Renal pelvis (tissue), 4 donors: ENCODE data around the gene SLC22A3. TPM values are rescaled to one million over a fixed set of nuclear protein-coding genes. Genes with fewer than 3 reads are reported as not detected.

Experiments
- DNase-seq: peaks from one replicate; pipeline ENCODE4 v3.0.0-alpha.2; 2013
- polyA plus RNA-seq, 3 donors: library from polyadenylated mRNA; unstranded; fragments of 120-200 nt; gene quantifications; one replicate each; pipeline ENCODE4 v1.2.1, GENCODE V29; 2013; ENCODE audit not compliant: insufficient read length in 3 of 3

Gene SLC22A3
- polyA plus RNA-seq, 3 donors = 3.9 to 7.2 (median 6.9) TPM

- DNase-seq = no peak
Observed at GRCh38 chr6:160331753-160332152, 16.4 kb upstream of the SLC22A3 start.

DNA sequence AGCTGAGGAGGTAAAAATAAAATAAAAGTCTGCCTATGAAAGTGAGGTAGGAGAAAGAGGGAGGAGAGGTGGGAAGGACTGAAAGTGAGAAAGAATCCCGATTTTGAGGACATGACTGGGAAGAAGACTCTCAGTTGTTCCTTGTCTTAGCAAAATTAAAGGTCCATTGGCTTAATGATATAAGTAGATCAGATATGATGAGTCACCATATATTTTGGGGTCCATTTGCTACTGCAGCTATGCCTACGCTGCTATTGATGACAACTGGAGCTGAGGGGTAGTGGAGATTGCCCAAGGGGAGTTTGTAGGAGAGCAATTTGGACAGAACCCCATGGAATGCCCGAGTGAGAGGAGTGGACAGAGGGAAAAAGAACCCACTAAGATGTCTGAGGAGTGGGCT is 15.1 kb upstream of the SLC22A3 start:
- DNase-seq = no peak

- DNase-seq = no peak
Observed at GRCh38 chr6:160333841-160334240, 14.3 kb upstream of the SLC22A3 start.

- DNase-seq = no peak
Observed at GRCh38 chr6:160336200-160336599, 12.0 kb upstream of the SLC22A3 start.

DNA sequence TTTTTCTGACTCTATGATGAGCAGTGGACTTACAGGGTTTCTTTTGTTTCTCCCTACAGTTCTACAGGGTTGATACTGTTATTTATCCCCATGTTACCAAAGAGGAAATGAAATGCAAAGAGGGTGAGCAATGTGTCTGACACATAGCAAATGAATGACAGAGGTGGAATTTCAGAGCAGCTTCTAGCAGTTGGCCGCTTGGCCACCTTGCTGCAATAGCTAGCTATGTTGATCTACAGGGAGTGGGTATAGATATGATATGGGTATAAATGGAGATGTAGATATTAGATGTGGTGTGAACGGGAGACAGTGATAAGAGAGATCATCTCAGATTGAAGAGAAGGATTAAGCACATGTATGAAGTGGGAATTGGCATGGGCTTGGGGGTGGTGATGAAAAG is 10.9 kb upstream of the SLC22A3 start:
- no peak for DNase-seq

GRCh38 chr6:160337991-160338390 is 10.2 kb upstream of the SLC22A3 start:
- DNase-seq = no peak

DNA sequence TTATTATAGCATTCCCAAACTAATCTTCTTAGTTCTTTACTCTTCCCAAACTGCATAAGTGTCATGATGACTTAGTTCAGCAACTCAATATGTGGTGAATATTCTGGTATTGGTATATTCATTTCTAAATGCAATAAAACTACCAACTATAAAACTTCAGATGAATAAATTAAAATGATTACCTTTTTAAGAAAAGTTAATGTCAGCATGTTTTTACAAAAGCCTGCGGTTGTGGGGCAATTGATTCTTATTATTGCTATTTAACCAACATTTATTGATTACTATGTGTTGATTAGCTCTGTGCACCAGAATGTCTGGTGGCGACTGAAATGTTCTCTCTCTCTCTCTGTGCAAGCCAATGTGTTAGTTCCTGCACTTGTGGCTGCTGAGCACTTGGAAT is 5.0 kb upstream of the SLC22A3 start:
- no peak for DNase-seq

- DNase-seq = no peak
Observed at GRCh38 chr6:160344271-160344670, 3.9 kb upstream of the SLC22A3 start.

- DNase-seq = no peak
Observed at GRCh38 chr6:160347259-160348222, 637 bp upstream of the SLC22A3 start.

DNA sequence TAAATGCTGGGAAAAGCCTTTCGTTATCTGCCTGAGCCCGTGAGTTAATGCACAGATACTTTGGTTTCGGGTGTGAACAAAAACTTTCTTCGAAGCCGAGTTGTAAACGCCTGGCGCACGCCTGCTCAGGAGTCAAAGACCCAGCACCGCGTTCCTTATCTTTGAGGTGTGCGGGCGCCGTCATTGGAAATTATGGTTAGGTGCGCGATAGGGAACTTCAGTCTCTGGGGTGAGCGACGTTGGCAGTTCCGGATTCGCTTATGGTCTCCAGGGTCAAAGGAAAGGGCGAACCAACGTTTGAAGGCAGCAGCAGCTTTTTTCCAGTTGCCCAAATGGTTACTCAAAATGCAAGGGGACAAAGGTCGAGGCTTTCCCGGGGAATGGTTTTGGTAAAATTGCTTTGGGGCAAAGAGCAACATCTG is 853 bp downstream of the SLC22A3 start:
- no peak for DNase-seq

- DNase-seq = no peak
Observed at GRCh38 chr6:160349814-160350350, 1.7 kb downstream of the SLC22A3 start.

DNA sequence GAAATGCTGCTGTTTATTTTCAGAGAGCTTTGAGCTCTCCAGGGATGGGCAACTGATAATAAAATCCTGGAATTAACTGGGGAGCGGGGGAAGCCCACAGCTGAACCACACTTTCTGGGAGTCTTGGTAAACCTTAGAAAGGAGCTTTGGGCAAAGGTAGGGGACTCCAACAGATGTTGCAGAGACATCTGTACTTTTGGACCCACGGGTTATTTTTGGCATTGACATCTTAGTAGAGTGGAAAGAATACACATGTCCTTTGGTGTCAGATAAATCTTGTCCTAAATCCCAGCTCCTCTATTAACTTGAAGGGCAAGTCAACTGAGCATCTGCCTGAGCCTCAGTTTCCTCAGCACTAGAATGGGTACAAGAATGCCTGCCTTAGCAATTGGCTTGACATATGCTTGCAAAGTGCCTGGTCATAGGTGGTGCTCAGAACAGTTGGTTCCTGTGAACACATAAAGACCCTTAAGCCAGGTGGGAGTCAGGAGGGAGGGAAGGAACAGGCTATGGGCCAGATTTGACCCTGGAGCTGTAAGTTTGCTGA is 5.8 kb downstream of the SLC22A3 start:
- no peak for DNase-seq

- no peak for DNase-seq
Observed at GRCh38 chr6:160355001-160355400, 6.8 kb downstream of the SLC22A3 start.

DNA sequence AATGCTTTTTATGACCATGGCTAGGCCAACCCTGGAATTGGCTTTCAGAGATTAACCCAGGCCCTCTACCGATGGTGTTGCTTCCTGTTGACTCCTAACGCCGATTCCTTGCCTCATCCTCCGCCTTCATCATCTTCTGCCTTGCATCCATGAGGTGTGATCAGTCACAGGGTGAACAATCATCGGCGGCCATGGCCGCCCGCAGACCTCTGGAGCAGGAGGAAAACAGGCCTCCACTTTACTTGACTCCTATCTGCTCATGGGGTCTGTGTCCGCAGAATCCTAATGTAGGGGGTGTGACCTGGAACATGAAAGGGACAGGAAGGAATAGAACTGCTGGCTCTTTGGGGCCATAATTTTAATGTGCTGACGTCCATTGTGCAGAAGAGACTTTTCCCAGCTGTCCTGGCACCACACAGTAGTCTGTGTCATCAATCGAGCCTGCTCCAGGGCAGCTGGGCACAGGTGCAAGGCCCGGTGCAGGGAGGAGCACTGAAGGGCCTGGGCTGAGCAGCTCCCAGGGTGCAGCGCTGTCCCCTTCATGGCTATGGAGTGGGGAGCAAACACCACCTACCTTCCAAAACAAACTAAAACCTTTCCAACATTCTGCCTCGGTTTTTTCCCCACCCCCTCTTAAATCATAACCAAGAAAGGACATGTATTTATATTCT is 8.0 kb downstream of the SLC22A3 start:
- no peak for DNase-seq

- DNase-seq = no peak
Observed at GRCh38 chr6:160357088-160357487, 8.9 kb downstream of the SLC22A3 start.

GRCh38 chr6:160358225-160359119 is 10.3 kb downstream of the SLC22A3 start:
- no peak for DNase-seq

- no peak for DNase-seq
Observed at GRCh38 chr6:160360955-160361354, 12.8 kb downstream of the SLC22A3 start.

GRCh38 chr6:160362556-160362955 is 14.4 kb downstream of the SLC22A3 start:
- DNase-seq = no peak

GRCh38 chr6:160363016-160363996 is 15.1 kb downstream of the SLC22A3 start:
- DNase-seq = no peak

DNA sequence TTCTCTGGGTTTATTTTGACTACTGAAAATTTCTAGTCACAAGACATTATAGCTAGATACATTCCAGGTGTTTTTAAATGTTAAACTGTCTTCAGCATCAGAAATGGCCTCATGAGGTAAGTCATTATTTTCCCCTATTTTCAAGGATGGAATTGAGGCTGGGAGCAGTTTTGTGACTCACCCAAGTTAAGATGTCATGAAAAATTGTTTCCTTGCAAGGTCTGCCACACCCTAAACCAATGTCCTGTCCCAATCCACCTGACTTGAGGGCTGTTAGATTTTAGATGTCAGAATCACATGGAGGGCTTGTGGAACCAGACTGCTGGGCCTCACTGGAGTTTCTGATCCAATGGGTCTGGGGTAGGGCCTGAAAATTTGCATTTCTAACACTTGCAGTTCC is 16.9 kb downstream of the SLC22A3 start:
- DNase-seq = no peak
